Ascending aorta (tissue), 2 donors: ENCODE results near the gene IQCB1. TPM values are rescaled to one million over a fixed set of nuclear protein-coding genes. Genes with fewer than 3 reads are reported as not detected.
"Not testable (repeated sequence)": the region's sequence is repeated elsewhere in the genome, so short reads cannot be mapped to it uniquely, and the experiment has no call there.

ENCODE experiments used
- DNase-seq, 2 donors: peaks; one replicate each; pipeline ENCODE4 v3.0.0-alpha.2; 2019; ENCODE audit warnings: low spot score in 2 of 2
- H3K27ac ChIP-seq, 2 donors: fragments of 200-600 bp; sonication (generic); one replicate each; pipeline ENCODE4 v1.5.1; 2016 to 2017; ENCODE audit warnings: mild to moderate bottlenecking in 1 of 2
- H3K27me3 ChIP-seq: fragments of 200-600 bp; sonication (generic); one replicate; pipeline ENCODE4 v1.5.1; 2017
- H3K36me3 ChIP-seq, 2 donors: fragments of 200-600 bp; sonication (generic); one replicate each; pipeline ENCODE4 v1.5.1; 2016
- H3K4me1 ChIP-seq, 2 donors: fragments of 200-600 bp; sonication (generic); one replicate each; pipeline ENCODE4 v1.5.1; 2016 to 2017; ENCODE audit warnings: mild to moderate bottlenecking in 1 of 2
- H3K4me3 ChIP-seq, 2 donors: fragments of 200-600 bp; sonication (generic); one replicate each; pipeline ENCODE4 v1.5.1; 2016 to 2017; ENCODE audit warnings: mild to moderate bottlenecking in 1 of 2
- H3K9me3 ChIP-seq, 2 donors: fragments of 200-600 bp; sonication (generic); one replicate each; pipeline ENCODE4 v1.5.1; 2016
- intact Hi-C: fragments of 100-400 bp; cut with DNase I; formaldehyde crosslinking; loops from one replicate; pipeline ENCODE4 v1.15.1; 2023
- total RNA-seq: library from RNA; depleted of rRNA; stranded (reverse); fragments of >200 nt; gene quantifications from one replicate; pipeline ENCODE4 v1.1.0, GENCODE V29; 2016
- TF ChIP-seq, protein P1 (sequence below), 3 experiments: fragments of 200-600 bp in 2 of 3; fragments of 450-650 bp in 1 of 3; sonication (generic) in 2 of 3; IDR thresholded peaks; one replicate each; pipeline ENCODE4 v1.5.1; 2016 to 2019; ENCODE audit warnings: antibody characterized with exemption in 3 of 3, mild to moderate bottlenecking in 1 of 3, moderate library complexity in 1 of 3

The IQCB1 gene
- total RNA-seq, 1 donor from 2014 or later, result 2.9 TPM

DNA sequence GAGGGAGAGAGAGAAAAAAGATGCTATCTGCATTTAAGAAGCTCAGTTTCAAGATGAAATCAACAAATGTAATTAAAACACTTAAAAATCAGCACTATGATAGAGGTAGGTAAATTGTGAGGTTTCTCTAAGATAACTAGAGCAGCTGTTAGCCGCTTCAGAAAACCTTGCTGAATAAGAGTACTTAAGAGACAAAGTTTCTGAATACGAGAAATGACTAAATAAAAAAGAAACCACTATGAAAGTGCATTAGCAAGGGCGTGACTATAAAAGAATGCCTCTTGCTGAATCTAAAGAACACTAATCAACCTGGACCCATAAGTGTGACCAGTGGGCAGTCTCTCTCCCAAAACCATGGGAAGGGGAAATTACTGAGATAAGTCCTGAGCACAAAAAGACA is 41.8 kb downstream of the IQCB1 start:
- Histone ChIP-seq H3K9me3 (no peaks in the 10 kb centered on the region), H3K4me1 (no peaks in the 10 kb centered on the region), H3K27ac (no peak overlapping the region), H3K27me3 (no peaks in the 10 kb centered on the region), H3K4me3 (no peak overlapping the region), H3K36me3 (peaks cover 9 to 25% of the 10 kb centered on the region in 2 donors)
- no peak for DNase-seq
- TF ChIP-seq, protein P1, sequence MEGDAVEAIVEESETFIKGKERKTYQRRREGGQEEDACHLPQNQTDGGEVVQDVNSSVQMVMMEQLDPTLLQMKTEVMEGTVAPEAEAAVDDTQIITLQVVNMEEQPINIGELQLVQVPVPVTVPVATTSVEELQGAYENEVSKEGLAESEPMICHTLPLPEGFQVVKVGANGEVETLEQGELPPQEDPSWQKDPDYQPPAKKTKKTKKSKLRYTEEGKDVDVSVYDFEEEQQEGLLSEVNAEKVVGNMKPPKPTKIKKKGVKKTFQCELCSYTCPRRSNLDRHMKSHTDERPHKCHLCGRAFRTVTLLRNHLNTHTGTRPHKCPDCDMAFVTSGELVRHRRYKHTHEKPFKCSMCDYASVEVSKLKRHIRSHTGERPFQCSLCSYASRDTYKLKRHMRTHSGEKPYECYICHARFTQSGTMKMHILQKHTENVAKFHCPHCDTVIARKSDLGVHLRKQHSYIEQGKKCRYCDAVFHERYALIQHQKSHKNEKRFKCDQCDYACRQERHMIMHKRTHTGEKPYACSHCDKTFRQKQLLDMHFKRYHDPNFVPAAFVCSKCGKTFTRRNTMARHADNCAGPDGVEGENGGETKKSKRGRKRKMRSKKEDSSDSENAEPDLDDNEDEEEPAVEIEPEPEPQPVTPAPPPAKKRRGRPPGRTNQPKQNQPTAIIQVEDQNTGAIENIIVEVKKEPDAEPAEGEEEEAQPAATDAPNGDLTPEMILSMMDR (IDR thresholded peaks at IDR 0.05), result no peak
- intact Hi-C loops, result no loop called here

DNA sequence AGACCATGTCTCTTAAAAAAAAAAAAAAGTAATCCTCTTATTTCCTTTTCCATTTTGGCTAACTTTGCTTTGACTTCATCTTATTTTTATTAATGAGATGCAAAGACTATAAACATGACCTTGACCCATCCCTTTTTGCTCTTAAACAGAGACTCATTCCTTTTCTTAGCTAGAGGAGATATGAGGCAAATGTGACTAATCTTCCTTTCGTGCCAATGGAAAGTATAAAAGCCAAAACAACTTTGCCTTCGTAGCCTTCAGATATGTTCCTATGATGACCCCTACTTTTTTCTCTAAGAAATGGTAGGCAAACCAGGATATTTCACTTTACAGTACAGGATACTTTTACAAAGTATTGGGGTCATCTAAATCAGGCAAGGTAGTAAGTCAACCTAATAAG is 48.4 kb downstream of the IQCB1 start:
- TF ChIP-seq, protein P1 (IDR thresholded peaks at IDR 0.05), result no peak
- no peak for DNase-seq
- intact Hi-C loops, result no loop called here
- Histone ChIP-seq H3K36me3 (peaks cover 27 to 66% of the 10 kb centered on the region in 2 donors), H3K27me3 (no peaks in the 10 kb centered on the region), H3K4me3 (no peak overlapping the region), H3K9me3 (no peaks in the 10 kb centered on the region), H3K4me1 (no peaks in the 10 kb centered on the region), H3K27ac (no peak overlapping the region)

DNA sequence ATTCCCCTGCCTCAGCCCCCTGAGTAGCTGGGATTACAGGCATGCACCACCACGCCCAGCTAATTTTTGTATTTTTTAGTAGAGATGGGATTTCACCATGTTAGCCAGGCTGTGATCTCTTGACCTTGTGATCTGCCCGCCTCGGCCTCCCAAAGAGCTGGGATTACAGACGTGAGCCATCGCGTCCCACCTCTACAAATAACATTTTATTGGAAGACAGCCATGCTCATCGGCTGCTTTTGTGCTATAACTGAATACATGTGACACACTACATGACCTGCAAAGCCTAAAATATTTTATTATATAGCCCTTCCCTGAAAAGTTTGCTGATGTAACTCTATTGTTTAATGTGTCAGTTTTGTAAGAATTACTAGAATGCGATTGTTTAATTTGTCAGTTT is 52.1 kb downstream of the IQCB1 start:
- intact Hi-C loops, H3K4me1 ChIP-seq, H3K27ac ChIP-seq, H3K9me3 ChIP-seq, DNase-seq, H3K27me3 ChIP-seq, H3K4me3 ChIP-seq: not testable (repeated sequence)
- peaks cover 24 to 71% of the 10 kb centered on the region in 2 donors for H3K36me3 ChIP-seq

DNA sequence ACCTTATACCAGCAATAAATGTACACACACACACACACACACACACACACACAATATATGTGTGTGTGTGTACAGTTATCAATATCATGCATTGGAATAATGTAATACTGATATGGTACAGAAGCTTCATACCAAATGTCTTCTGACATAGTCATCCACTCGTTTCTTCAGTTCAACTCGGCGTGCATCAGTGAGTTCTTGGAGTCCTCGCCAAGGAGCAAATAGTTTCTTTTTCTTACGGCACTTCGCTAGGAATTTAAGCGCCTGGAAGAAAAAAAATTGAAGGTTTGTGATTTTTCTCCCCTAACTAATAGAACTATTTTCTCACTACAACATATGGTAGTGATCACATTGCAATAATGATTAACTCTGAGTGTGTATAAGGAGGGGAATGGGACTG is 53.2 kb downstream of the IQCB1 start:
- intact Hi-C loops, result no loop called here
- H3K9me3 ChIP-seq, result no peaks in the 10 kb centered on the region
- H3K4me3 ChIP-seq, result no peak overlapping the region
- H3K27ac ChIP-seq, result no peak overlapping the region
- H3K27me3 ChIP-seq, result no peaks in the 10 kb centered on the region
- TF ChIP-seq, protein P1 (IDR thresholded peaks at IDR 0.05), result no peak
- H3K4me1 ChIP-seq, result no peaks in the 10 kb centered on the region
- no peak for DNase-seq
- H3K36me3 ChIP-seq, result peaks cover 26 to 69% of the 10 kb centered on the region in 2 donors

DNA sequence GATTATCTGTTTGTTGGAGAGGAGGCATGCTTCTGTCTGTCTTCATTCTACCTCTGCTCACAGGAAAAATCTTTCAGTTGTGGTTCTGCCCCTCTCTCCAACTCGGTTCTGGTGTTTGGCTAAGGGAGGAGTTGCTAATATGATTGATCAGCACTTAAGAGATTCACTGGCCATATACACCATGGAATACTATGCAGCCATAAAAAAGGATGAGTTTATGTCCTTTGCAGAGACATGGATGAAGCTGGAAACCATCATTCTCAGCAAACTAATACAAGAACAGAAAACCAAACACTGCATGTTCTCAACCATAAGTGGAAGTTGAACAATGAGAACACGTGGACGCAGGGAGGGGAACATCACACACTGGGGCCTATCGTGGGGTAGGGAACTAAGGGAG is 59.8 kb downstream of the IQCB1 start:
- H3K4me1 ChIP-seq, H3K27ac ChIP-seq, H3K27me3 ChIP-seq, intact Hi-C loops, H3K4me3 ChIP-seq, DNase-seq, H3K9me3 ChIP-seq: not testable (repeated sequence)
- H3K36me3 ChIP-seq, result peaks cover 39 to 83% of the 10 kb centered on the region in 2 donors

DNA sequence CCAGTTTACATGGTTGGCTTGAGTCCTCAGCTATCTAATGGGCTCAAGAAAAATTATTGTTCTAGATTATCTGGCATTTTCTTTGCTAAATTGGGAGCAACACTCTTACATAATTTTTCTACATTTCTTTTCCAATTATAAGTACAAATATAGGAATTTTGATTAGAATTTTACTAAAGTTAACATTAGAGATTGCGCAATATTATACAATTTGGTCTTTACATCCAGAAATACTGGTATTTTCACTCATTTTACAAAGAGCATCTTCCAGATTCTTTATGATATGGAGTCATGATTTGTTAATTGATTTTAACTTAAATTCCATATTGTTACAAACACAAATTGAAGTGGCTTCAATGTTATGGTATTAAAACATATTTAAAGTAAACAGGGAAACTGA is 65.6 kb downstream of the IQCB1 start:
- Histone ChIP-seq H3K9me3 (no peaks in the 10 kb centered on the region), H3K4me1 (no peaks in the 10 kb centered on the region), H3K27ac (no peak overlapping the region), H3K36me3 (peaks cover 36 to 45% of the 10 kb centered on the region in 2 donors), H3K4me3 (no peak overlapping the region), H3K27me3 (no peaks in the 10 kb centered on the region)
- TF ChIP-seq, protein P1 (IDR thresholded peaks at IDR 0.05), result no peak
- intact Hi-C loops, result no loop called here
- no peak for DNase-seq

DNA sequence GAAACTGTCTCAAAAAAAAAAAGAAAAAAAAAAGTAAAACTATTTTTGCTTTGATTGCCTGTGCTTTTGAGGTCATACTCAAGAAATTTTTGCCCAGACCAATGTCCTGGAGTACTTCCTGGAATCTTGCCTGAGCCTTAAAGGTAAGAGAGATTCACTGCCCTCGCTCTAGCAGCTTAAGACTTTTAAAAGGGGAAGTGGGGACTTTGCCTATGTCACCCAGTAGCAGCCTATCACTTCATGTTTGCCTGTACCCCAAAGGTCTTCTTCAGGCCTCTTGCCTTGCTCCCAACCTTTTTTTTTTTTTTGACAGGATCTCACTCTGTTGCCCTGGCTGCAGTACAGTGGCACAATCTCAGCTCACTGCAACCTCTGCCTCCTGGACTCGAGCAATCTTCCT is 66.4 kb downstream of the IQCB1 start:
- DNase-seq, result no peak
- H3K36me3 ChIP-seq, result peaks cover 32 to 37% of the 10 kb centered on the region in 2 donors
- no peak overlapping the region for H3K27ac ChIP-seq
- TF ChIP-seq, protein P1 (IDR thresholded peaks at IDR 0.05), result no peak
- H3K9me3 ChIP-seq, result no peaks in the 10 kb centered on the region
- no peaks in the 10 kb centered on the region for H3K27me3 ChIP-seq
- no peak overlapping the region for H3K4me3 ChIP-seq
- intact Hi-C loops, result no loop called here
- no peaks in the 10 kb centered on the region for H3K4me1 ChIP-seq
